ENCODE data around the gene PRDX2. TPM values are rescaled to one million over a fixed set of nuclear protein-coding genes. Genes with fewer than 3 reads are reported as not detected.

The PRDX2 gene
- total RNA-seq, 1 donor from 2014 or later = 280 TPM

GRCh38 chr19:12793290-12794195 lies 8.1 kb downstream of the PRDX2 start:
- Mint-ChIP-seq H3K9me3 (no peaks in the 10 kb centered on the region), H3K36me3 (ENCODE audit: low read depth) (peaks cover 17% of the 10 kb centered on the region), H3K4me1 (ENCODE audit: low read depth) (peaks cover 44% of the 10 kb centered on the region), H3K4me3 (peak overlapping the region; percentile 97), H3K27ac (peak overlapping the region; percentile 97), H3K27me3 (ENCODE audit: insufficient read depth) (no peaks in the 10 kb centered on the region)
- intact Hi-C loops (cut with micrococcal nuclease) = loop anchor here (1.0 to 5.0 kb wide), 2 partner anchors 73 to 1706 kb away; partner anchors contain the start of gene LDLR
- DNase-seq (ENCODE audit: low spot score) = peak; percentile 93

GRCh38 chr19:12792853-12793289 lies 8.7 kb downstream of the PRDX2 start:
- H3K9me3 Mint-ChIP-seq = no peaks in the 10 kb centered on the region
- peaks cover 17% of the 10 kb centered on the region for H3K36me3 Mint-ChIP-seq (ENCODE audit: low read depth)
- no peaks in the 10 kb centered on the region for H3K27me3 Mint-ChIP-seq (ENCODE audit: insufficient read depth)
- intact Hi-C loops (cut with micrococcal nuclease) = loop anchor here (5.0 kb wide), 1 partner anchor 1706 kb away; the partner anchor contains the start of gene LDLR
- peak overlapping the region; percentile 97 for H3K4me3 Mint-ChIP-seq
- H3K4me1 Mint-ChIP-seq (ENCODE audit: low read depth) = peaks cover 44% of the 10 kb centered on the region
- H3K27ac Mint-ChIP-seq = peak overlapping the region; percentile 97
- DNase-seq (ENCODE audit: low spot score) = no peak

GRCh38 chr19:12792051-12792852 lies 9.3 kb downstream of the PRDX2 start:
- DNase-seq (ENCODE audit: low spot score) = peak; percentile 73
- Mint-ChIP-seq H3K27me3 (ENCODE audit: insufficient read depth) (no peaks in the 10 kb centered on the region), H3K36me3 (ENCODE audit: low read depth) (peaks cover 17% of the 10 kb centered on the region), H3K4me3 (peak overlapping the region; percentile 97), H3K9me3 (no peaks in the 10 kb centered on the region), H3K4me1 (ENCODE audit: low read depth) (peaks cover 44% of the 10 kb centered on the region), H3K27ac (peak overlapping the region; percentile 97)
- intact Hi-C loops (cut with micrococcal nuclease) = loop anchor here (5.0 kb wide), 1 partner anchor 1705 kb away; the partner anchor contains the start of gene LDLR

- no peaks in the 10 kb centered on the region for H3K9me3 Mint-ChIP-seq
- DNase-seq (ENCODE audit: low spot score) = peak; percentile 97
- intact Hi-C loops (cut with micrococcal nuclease) = loop anchor here (1.0 to 5.0 kb wide), 5 partner anchors 9 to 1704 kb away; partner anchors contain the start of genes CALR, LDLR and TNPO2
- H3K4me3 Mint-ChIP-seq = peak within 1 kb of the TSS; percentile 97
- no peaks in the 10 kb centered on the region for H3K27me3 Mint-ChIP-seq (ENCODE audit: insufficient read depth)
- peaks cover 15% of the 10 kb centered on the region for H3K36me3 Mint-ChIP-seq (ENCODE audit: low read depth)
- peak within 1 kb of the TSS; percentile 97 for H3K27ac Mint-ChIP-seq
- peaks cover 39% of the 10 kb centered on the region for H3K4me1 Mint-ChIP-seq (ENCODE audit: low read depth)
Measured at GRCh38 chr19:12791345-12792050, 10.1 kb downstream of the PRDX2 start, which contains the start of gene JUNB. TSS of gene JUNB (plus strand) at chr19:12791486. CDS start at chr19:12791772, 286 bp downstream.

GRCh38 chr19:12790628-12791344 lies 10.8 kb downstream of the PRDX2 start:
- Mint-ChIP-seq H3K27ac (peak overlapping the region; percentile 91), H3K4me1 (ENCODE audit: low read depth) (peaks cover 32% of the 10 kb centered on the region), H3K27me3 (ENCODE audit: insufficient read depth) (no peaks in the 10 kb centered on the region), H3K9me3 (no peaks in the 10 kb centered on the region), H3K4me3 (peak overlapping the region; percentile 97), H3K36me3 (ENCODE audit: low read depth) (peaks cover 13% of the 10 kb centered on the region)
- no peak for DNase-seq (ENCODE audit: low spot score)
- intact Hi-C loops (cut with micrococcal nuclease) = loop anchor here (1.0 to 5.0 kb wide), 5 partner anchors 8 to 1703 kb away; partner anchors contain the start of genes CALR, LDLR and TNPO2

GRCh38 chr19:12789904-12790619 lies 11.5 kb downstream of the PRDX2 start:
- Mint-ChIP-seq H3K4me1 (ENCODE audit: low read depth) (peaks cover 30% of the 10 kb centered on the region), H3K9me3 (no peaks in the 10 kb centered on the region), H3K4me3 (peak overlapping the region; percentile 97), H3K27me3 (ENCODE audit: insufficient read depth) (no peaks in the 10 kb centered on the region), H3K27ac (peak overlapping the region; percentile 91), H3K36me3 (ENCODE audit: low read depth) (peaks cover 13% of the 10 kb centered on the region)
- peak; percentile 94 for DNase-seq (ENCODE audit: low spot score)
- intact Hi-C loops (cut with micrococcal nuclease) = loop anchor here (1.0 to 5.0 kb wide), 6 partner anchors 12 to 1703 kb away; partner anchors contain the start of genes CALR, GET3, LDLR and TNPO2

GRCh38 chr19:12789098-12789903 lies 12.3 kb downstream of the PRDX2 start:
- intact Hi-C loops (cut with micrococcal nuclease) = loop anchor here (1.0 kb wide), 2 partner anchors 11 to 52 kb away; partner anchors contain the start of gene GET3
- peak overlapping the region; percentile 98 for H3K27ac Mint-ChIP-seq

GRCh38 chr19:12788682-12789097 lies 12.9 kb downstream of the PRDX2 start:
- DNase-seq (ENCODE audit: low spot score) = peak; percentile 15
- peak overlapping the region; percentile 91 for H3K4me3 Mint-ChIP-seq
- H3K9me3 Mint-ChIP-seq = no peaks in the 10 kb centered on the region
- no peaks in the 10 kb centered on the region for H3K27me3 Mint-ChIP-seq (ENCODE audit: insufficient read depth)
- intact Hi-C loops (cut with micrococcal nuclease) = loop anchor here (1.0 kb wide), 2 partner anchors 10 to 51 kb away; partner anchors contain the start of gene GET3
- peaks cover 10% of the 10 kb centered on the region for H3K36me3 Mint-ChIP-seq (ENCODE audit: low read depth)
- peaks cover 19% of the 10 kb centered on the region for H3K4me1 Mint-ChIP-seq (ENCODE audit: low read depth)
- peak overlapping the region; percentile 98 for H3K27ac Mint-ChIP-seq

More at GRCh38 chr19:12789098-12789903, 12.3 kb downstream of the PRDX2 start:
- H3K27me3 Mint-ChIP-seq (ENCODE audit: insufficient read depth) = no peaks in the 10 kb centered on the region
- H3K4me1 Mint-ChIP-seq (ENCODE audit: low read depth) = peaks cover 23% of the 10 kb centered on the region
- no peaks in the 10 kb centered on the region for H3K9me3 Mint-ChIP-seq
- H3K4me3 Mint-ChIP-seq = peak overlapping the region; percentile 91
- no peak for DNase-seq (ENCODE audit: low spot score)
- H3K36me3 Mint-ChIP-seq (ENCODE audit: low read depth) = peaks cover 13% of the 10 kb centered on the region

- no peak for DNase-seq (ENCODE audit: low spot score)
- H3K4me1 Mint-ChIP-seq (ENCODE audit: low read depth) = peaks cover 24% of the 10 kb centered on the region
- no peaks in the 10 kb centered on the region for H3K9me3 Mint-ChIP-seq
- intact Hi-C loops (cut with micrococcal nuclease) = no loop called here
- no peaks in the 10 kb centered on the region for H3K27me3 Mint-ChIP-seq (ENCODE audit: insufficient read depth)
- H3K4me3 Mint-ChIP-seq = no peak overlapping the region
- H3K27ac Mint-ChIP-seq = peak overlapping the region; percentile 53
- H3K36me3 Mint-ChIP-seq (ENCODE audit: low read depth) = peaks cover 7% of the 10 kb centered on the region
Measured at GRCh38 chr19:12788042-12788681, 13.4 kb downstream of the PRDX2 start.

GRCh38 chr19:12787458-12787857 lies 14.1 kb downstream of the PRDX2 start:
- intact Hi-C loops (cut with micrococcal nuclease) = no loop called here
- Mint-ChIP-seq H3K27ac (peak overlapping the region; percentile 32), H3K9me3 (no peaks in the 10 kb centered on the region), H3K36me3 (ENCODE audit: low read depth) (peaks cover 1% of the 10 kb centered on the region), H3K27me3 (ENCODE audit: insufficient read depth) (no peaks in the 10 kb centered on the region), H3K4me3 (no peak overlapping the region), H3K4me1 (ENCODE audit: low read depth) (peaks cover 24% of the 10 kb centered on the region)
- DNase-seq (ENCODE audit: low spot score) = no peak
